ENCODE results near the gene ZCWPW2. TPM values are rescaled to one million over a fixed set of nuclear protein-coding genes. Genes with fewer than 3 reads are reported as not detected.

The ZCWPW2 gene
- total RNA-seq, 6 experiments from 2014 or later, result 0.18 to 0.24 (median 0.20) TPM; not detected in 3

GRCh38 chr3:28334552-28334951 is 14.0 kb upstream of the ZCWPW2 start:
- Histone ChIP-seq H3K4me3 (no peak overlapping the region), H3K9me3 (no peaks in the 10 kb centered on the region), H3K4me1 (no peaks in the 10 kb centered on the region), H3K27ac (no peak overlapping the region), H3K36me3 (peaks cover 0 to 22% (median 5%) of the 10 kb centered on the region in 4 donors), H3K27me3 (no peaks in the 10 kb centered on the region)
- DNase-seq, result no peak
- TF ChIP-seq POLR2A (IDR thresholded peaks at IDR 0.05) (no peak), CTCF (IDR thresholded peaks at IDR 0.05) (peak; percentile 4 to 23 (median 18))
- intact Hi-C loops (cut with DNase I), result no loop called here
- ATAC-seq, result no peak

GRCh38 chr3:28335246-28335645 is 13.3 kb upstream of the ZCWPW2 start:
- Histone ChIP-seq H3K4me3 (no peak overlapping the region), H3K9me3 (no peaks in the 10 kb centered on the region), H3K27ac (no peak overlapping the region), H3K36me3 (peaks cover 0 to 27% (median 5%) of the 10 kb centered on the region in 4 donors), H3K27me3 (no peaks in the 10 kb centered on the region), H3K4me1 (no peaks in the 10 kb centered on the region)
- 50% methylated on average over 2 of the region's 2 CpGs for WGBS (ENCODE audit: insufficient coverage, low coverage, low lambda C conversion rate, missing lambda C conversion rate)
- intact Hi-C loops (cut with DNase I), result no loop called here
- no peak for ATAC-seq
- no peak for DNase-seq
- TF ChIP-seq CTCF (IDR thresholded peaks at IDR 0.05) (no peak), POLR2A (IDR thresholded peaks at IDR 0.05) (no peak)

DNA sequence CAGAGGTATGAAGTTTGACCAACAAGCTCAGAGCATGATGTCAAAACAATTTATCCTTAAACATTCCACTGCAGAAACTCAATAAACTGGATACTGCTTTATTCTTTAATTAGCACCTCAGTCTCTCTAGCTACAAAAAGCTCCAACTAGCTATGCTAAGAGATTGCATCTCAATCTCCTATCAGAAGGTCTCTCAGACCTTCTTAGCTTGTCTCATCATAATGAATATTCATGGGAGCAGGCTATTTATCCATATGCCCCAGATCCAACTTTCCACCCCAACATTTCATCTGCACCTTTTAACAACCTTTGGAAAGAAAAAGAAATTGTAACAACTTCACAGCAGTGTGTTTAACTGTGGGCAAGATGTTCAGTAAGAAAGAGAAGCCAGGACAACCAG is 11.3 kb upstream of the ZCWPW2 start:
- Histone ChIP-seq H3K4me3 (no peak overlapping the region), H3K9me3 (no peaks in the 10 kb centered on the region), H3K4me1 (no peaks in the 10 kb centered on the region), H3K36me3 (peaks cover 0 to 27% (median 5%) of the 10 kb centered on the region in 4 donors), H3K27ac (no peak overlapping the region), H3K27me3 (no peaks in the 10 kb centered on the region)
- ATAC-seq, result no peak
- DNase-seq, result no peak
- TF ChIP-seq POLR2A (IDR thresholded peaks at IDR 0.05), result no peak
- TF ChIP-seq CTCF (IDR thresholded peaks at IDR 0.05), result no peak
- intact Hi-C loops (cut with DNase I), result no loop called here

- Histone ChIP-seq H3K4me1 (peaks cover 0 to 19% (median 9%) of the 10 kb centered on the region in 4 donors), H3K27ac (no peak overlapping the region), H3K27me3 (no peaks in the 10 kb centered on the region), H3K9me3 (no peaks in the 10 kb centered on the region), H3K4me3 (no peak overlapping the region), H3K36me3 (peaks cover 0 to 11% (median 2%) of the 10 kb centered on the region in 4 donors)
- intact Hi-C loops (cut with DNase I), result no loop called here
- no peak for ATAC-seq
- no peak for DNase-seq
- no peak for TF ChIP-seq CTCF (IDR thresholded peaks at IDR 0.05)
- TF ChIP-seq POLR2A (IDR thresholded peaks at IDR 0.05), result no peak
Measured at GRCh38 chr3:28343144-28343543, 5.4 kb upstream of the ZCWPW2 start.

- Histone ChIP-seq H3K36me3 (no peaks in the 10 kb centered on the region), H3K27me3 (no peaks in the 10 kb centered on the region), H3K9me3 (no peaks in the 10 kb centered on the region), H3K27ac (no peak overlapping the region), H3K4me1 (peaks cover 0 to 19% (median 9%) of the 10 kb centered on the region in 4 donors), H3K4me3 (no peak overlapping the region)
- intact Hi-C loops (cut with DNase I), result no loop called here
- WGBS (ENCODE audit: insufficient coverage, low coverage, low lambda C conversion rate, missing lambda C conversion rate), result 100% methylated on average over 1 of the region's 1 CpG
- DNase-seq, result no peak
- no peak for ATAC-seq
- TF ChIP-seq CTCF (IDR thresholded peaks at IDR 0.05) (no peak), POLR2A (IDR thresholded peaks at IDR 0.05) (no peak)
Measured at GRCh38 chr3:28345690-28346089, 2.8 kb upstream of the ZCWPW2 start.
